Measurements from ENCODE around the gene API5. TPM values are rescaled to one million over a fixed set of nuclear protein-coding genes. Genes with fewer than 3 reads are reported as not detected.
"Not testable (repeated sequence)": the region's sequence is repeated elsewhere in the genome, so short reads cannot be mapped to it uniquely, and the experiment has no call there.

Gene API5
- total RNA-seq, 1 donor: 91.2 TPM

DNA sequence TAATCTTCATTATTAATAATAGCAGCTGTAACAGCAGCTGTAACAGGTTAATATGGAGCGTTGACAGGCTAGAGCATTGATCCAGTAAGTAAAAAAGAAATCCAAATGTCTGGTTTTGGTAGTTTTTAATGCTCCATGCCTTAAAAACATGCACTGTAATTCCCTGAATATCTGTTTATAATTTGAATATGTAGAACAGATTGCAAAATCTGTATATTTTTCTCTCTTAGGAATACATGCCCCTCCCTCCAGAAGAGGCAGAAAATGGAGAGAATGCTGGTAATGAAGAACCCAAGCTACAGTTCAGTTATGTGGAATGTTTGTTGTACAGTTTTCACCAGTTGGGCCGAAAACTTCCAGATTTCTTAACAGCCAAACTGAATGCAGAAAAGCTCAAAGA, 16.7 kb downstream of the API5 start:
- peaks cover 81% of the 10 kb centered on the region for H3K36me3 ChIP-seq (ENCODE audit: insufficient read depth, low read length)
- H2AFZ ChIP-seq (ENCODE audit: low read length): no peak overlapping the region
- no peaks in the 10 kb centered on the region for H4K20me1 ChIP-seq (ENCODE audit: insufficient read depth, low read length)
- no peaks in the 10 kb centered on the region for H3K27me3 ChIP-seq (ENCODE audit: insufficient read depth, low read length)
- H3K79me2 ChIP-seq (ENCODE audit: insufficient read depth, low read length): no peaks in the 10 kb centered on the region
- H3K4me2 ChIP-seq (ENCODE audit: insufficient read depth, low read length): no peak overlapping the region
- no peak for DNase-seq (ENCODE audit: insufficient read length, low spot score, missing footprints)
- TF ChIP-seq, protein P1, sequence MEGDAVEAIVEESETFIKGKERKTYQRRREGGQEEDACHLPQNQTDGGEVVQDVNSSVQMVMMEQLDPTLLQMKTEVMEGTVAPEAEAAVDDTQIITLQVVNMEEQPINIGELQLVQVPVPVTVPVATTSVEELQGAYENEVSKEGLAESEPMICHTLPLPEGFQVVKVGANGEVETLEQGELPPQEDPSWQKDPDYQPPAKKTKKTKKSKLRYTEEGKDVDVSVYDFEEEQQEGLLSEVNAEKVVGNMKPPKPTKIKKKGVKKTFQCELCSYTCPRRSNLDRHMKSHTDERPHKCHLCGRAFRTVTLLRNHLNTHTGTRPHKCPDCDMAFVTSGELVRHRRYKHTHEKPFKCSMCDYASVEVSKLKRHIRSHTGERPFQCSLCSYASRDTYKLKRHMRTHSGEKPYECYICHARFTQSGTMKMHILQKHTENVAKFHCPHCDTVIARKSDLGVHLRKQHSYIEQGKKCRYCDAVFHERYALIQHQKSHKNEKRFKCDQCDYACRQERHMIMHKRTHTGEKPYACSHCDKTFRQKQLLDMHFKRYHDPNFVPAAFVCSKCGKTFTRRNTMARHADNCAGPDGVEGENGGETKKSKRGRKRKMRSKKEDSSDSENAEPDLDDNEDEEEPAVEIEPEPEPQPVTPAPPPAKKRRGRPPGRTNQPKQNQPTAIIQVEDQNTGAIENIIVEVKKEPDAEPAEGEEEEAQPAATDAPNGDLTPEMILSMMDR (IDR thresholded peaks at IDR 0.05; ENCODE audit: extremely low read depth, low read depth, low read length): no peak
- H3K4me3 ChIP-seq (ENCODE audit: insufficient read depth, low read length): no peak overlapping the region
- no peaks in the 10 kb centered on the region for H3K9me3 ChIP-seq (ENCODE audit: low read depth, low read length)
- peak overlapping the region; percentile 75 for H3K27ac ChIP-seq (ENCODE audit: low read depth, low read length)
- H3K4me1 ChIP-seq (ENCODE audit: insufficient read depth, low read length): peaks cover 3% of the 10 kb centered on the region

DNA sequence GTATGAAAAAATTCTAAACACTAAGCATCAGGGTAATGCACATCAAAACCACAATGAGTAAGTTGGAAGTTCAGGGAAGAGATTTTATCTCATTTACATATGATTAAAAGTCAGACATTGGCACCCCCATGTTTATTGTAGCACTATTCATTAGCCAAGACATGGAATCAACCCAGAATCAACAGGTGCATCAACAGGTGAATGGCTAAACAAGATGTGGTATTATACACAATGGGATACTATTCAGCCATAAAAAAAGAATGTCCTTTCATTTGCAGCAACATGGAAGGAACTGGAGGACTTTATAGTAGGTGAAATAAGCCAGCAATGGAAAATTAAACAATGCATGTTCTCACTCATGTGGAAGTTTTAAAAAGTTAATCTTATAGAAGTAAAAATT, 29.4 kb downstream of the API5 start:
- Histone ChIP-seq H3K36me3 (ENCODE audit: insufficient read depth, low read length) (peaks cover 30% of the 10 kb centered on the region), H3K27ac (ENCODE audit: low read depth, low read length) (no peak overlapping the region), H3K4me3 (ENCODE audit: insufficient read depth, low read length) (no peak overlapping the region), H3K79me2 (ENCODE audit: insufficient read depth, low read length) (no peaks in the 10 kb centered on the region), H3K27me3 (ENCODE audit: insufficient read depth, low read length) (no peaks in the 10 kb centered on the region), H3K9me3 (ENCODE audit: low read depth, low read length) (no peaks in the 10 kb centered on the region), H3K4me2 (ENCODE audit: insufficient read depth, low read length) (no peak overlapping the region), H2AFZ (ENCODE audit: low read length) (no peak overlapping the region), H4K20me1 (ENCODE audit: insufficient read depth, low read length) (no peaks in the 10 kb centered on the region), H3K4me1 (ENCODE audit: insufficient read depth, low read length) (no peaks in the 10 kb centered on the region)
- DNase-seq (ENCODE audit: insufficient read length, low spot score, missing footprints): no peak
- TF ChIP-seq, protein P1 (IDR thresholded peaks at IDR 0.05; ENCODE audit: extremely low read depth, low read depth, low read length): no peak

DNA sequence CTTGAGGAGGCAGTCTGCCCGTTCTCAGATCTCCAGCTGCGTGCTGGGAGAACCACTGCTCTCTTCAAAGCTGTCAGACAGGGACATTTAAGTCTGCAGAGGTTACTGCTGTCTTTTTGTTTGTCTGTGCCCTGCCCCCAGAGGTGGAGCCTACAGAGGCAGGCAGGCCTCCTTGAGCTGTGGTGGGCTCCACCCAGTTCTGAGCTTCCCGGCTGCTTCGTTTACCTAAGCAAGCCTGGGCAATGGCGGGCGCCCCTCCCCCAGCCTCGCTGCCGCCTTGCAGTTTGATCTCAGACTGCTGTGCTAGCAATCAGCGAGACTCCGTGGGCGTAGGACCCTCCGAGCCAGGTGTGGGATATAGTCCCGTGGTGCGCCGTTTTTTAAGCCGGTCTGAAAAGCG, 39.6 kb downstream of the API5 start:
- not testable (repeated sequence) for H3K4me3 ChIP-seq (ENCODE audit: insufficient read depth, low read length); H3K27ac ChIP-seq (ENCODE audit: low read depth, low read length); H2AFZ ChIP-seq (ENCODE audit: low read length); H3K4me2 ChIP-seq (ENCODE audit: insufficient read depth, low read length); H3K27me3 ChIP-seq (ENCODE audit: insufficient read depth, low read length); H3K9me3 ChIP-seq (ENCODE audit: low read depth, low read length); H3K36me3 ChIP-seq (ENCODE audit: insufficient read depth, low read length); H3K79me2 ChIP-seq (ENCODE audit: insufficient read depth, low read length); H3K4me1 ChIP-seq (ENCODE audit: insufficient read depth, low read length); DNase-seq (ENCODE audit: insufficient read length, low spot score, missing footprints); H4K20me1 ChIP-seq (ENCODE audit: insufficient read depth, low read length)

DNA sequence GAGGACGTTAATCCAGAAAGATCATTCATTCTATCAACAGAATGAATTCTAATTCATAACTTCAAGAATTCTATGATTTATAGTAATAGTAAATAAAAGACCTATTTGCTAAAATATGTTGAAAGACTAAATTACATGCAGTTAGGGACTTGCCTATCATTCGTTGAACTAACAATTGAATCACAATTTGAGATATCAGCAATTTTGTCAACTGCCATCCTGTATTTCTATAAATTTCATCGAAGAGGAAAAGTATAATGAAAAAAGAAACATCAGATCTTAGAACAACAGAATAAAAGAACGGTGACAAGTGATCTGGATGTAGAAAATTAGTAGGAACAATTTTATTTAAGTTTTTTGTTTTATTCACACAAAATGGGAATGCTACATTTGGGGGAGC, 42.5 kb downstream of the API5 start:
- H3K36me3 ChIP-seq (ENCODE audit: insufficient read depth, low read length): no peaks in the 10 kb centered on the region
- no peak overlapping the region for H2AFZ ChIP-seq (ENCODE audit: low read length)
- no peaks in the 10 kb centered on the region for H3K9me3 ChIP-seq (ENCODE audit: low read depth, low read length)
- no peak for DNase-seq (ENCODE audit: insufficient read length, low spot score, missing footprints)
- H3K4me2 ChIP-seq (ENCODE audit: insufficient read depth, low read length): no peak overlapping the region
- peaks cover 5% of the 10 kb centered on the region for H3K79me2 ChIP-seq (ENCODE audit: insufficient read depth, low read length)
- H4K20me1 ChIP-seq (ENCODE audit: insufficient read depth, low read length): no peaks in the 10 kb centered on the region
- H3K4me1 ChIP-seq (ENCODE audit: insufficient read depth, low read length): no peaks in the 10 kb centered on the region
- H3K4me3 ChIP-seq (ENCODE audit: insufficient read depth, low read length): no peak overlapping the region
- no peak overlapping the region for H3K27ac ChIP-seq (ENCODE audit: low read depth, low read length)
- TF ChIP-seq, protein P1 (IDR thresholded peaks at IDR 0.05; ENCODE audit: extremely low read depth, low read depth, low read length): no peak
- H3K27me3 ChIP-seq (ENCODE audit: insufficient read depth, low read length): no peaks in the 10 kb centered on the region

Data from osteoblast (primary cell).